Upper lobe of left lung (tissue), 4 donors: ENCODE measurements around the gene DISP3.
A peak's percentile ranks its signal among the peaks of the same experiment; 100 is the strongest.

Experiments used
- CTCF ChIP-seq, 6 experiments: fragments of 450-650 bp in 4 of 6; fragments of 200-600 bp in 2 of 6; sonication (generic) in 2 of 6; IDR thresholded peaks; one replicate each; pipeline ENCODE4 v1.5.1; 2016 to 2019; ENCODE audit warnings: antibody characterized with exemption in 6 of 6
- EP300 ChIP-seq, 4 donors: sonication (generic); formaldehyde crosslinking; IDR thresholded peaks; one replicate each; pipeline ENCODE4 v1.5.1; 2017; ENCODE audit warnings: antibody characterized with exemption in 4 of 4, control low read depth in 2 of 4
- POLR2A ChIP-seq, 4 donors: fragments of 450-650 bp; IDR thresholded peaks; one replicate each; pipeline ENCODE4 v1.5.1; 2016 to 2017; ENCODE audit warnings: antibody characterized with exemption in 4 of 4, mild to moderate bottlenecking in 2 of 4
- POLR2AphosphoS5 ChIP-seq, 2 donors: sonication (generic); formaldehyde crosslinking; IDR thresholded peaks; one replicate each; pipeline ENCODE4 v1.5.1; 2017; ENCODE audit warnings: antibody characterized with exemption in 2 of 2

DNA sequence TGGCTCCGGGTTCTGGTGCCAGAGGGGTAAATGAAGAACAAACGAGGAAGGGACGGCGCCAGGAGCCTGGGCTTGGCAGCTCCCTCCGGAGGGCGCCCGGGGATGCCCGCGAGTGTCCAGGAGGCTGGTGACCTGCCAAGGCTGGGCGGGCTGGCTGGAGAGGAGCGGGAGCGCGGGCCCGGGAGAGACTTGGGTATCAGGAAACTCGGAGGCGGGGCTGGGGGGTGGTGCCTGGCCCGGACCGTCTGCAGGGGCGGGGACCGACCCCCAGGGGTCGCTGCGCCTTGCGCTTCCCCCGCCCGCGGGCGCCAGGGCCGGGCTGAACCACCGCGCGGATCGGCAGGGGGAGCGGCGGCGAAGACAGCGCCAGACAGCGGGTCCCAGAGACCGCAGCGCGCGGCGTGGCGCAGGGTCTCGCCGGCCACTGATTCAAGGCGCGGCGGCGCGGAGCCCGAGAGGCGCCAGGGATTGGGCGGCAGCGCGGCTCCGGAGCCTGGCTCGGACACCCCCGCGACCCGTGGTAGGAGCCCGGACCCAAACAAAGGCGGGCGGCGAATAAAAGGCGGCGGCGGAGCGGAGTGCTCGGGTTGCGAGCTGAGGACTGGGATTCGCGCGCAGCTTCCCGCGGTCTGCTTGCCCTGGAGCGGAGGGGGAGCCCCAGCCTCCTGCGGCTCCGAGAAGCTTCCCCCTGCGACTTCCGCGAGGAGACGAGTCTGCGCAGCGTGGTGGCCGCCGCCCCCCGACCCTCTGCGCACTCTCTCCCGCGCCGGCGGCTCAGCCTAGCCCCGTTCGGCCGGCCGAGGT is at the start of gene DISP3:
- TF ChIP-seq EP300 (IDR thresholded peaks at IDR 0.05): no peak
- peak; percentile 39 to 84 (median 59) for TF ChIP-seq CTCF (IDR thresholded peaks at IDR 0.05)
- TF ChIP-seq POLR2A (IDR thresholded peaks at IDR 0.05): no peak
- peak in 1 of 2 donors; percentile 16 for TF ChIP-seq POLR2AphosphoS5 (IDR thresholded peaks at IDR 0.05)
